Measurements from ENCODE around the gene CADM4.

CADM4 gene

DNA sequence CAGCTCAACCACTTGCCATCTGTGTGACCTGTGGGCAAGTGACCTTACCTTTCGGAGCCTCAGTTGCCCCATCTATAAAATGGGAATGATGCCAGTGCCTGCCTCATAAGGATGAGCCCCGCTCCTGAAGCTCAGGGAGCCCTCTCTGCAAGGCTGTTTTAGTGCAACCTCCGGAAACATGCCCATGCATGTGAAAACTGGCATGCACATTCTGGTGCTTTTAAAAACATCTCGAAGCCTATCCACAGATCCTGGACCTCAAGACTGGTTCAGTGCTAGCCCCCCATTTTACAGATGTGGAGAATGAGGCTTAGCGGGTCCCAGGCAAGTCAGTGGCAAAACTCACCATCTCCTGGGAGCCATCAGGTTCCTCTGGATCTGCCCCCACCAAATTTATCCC, 5.6 kb downstream of the CADM4 start:
- DNase-seq (ENCODE audit: low read depth): no peak

DNA sequence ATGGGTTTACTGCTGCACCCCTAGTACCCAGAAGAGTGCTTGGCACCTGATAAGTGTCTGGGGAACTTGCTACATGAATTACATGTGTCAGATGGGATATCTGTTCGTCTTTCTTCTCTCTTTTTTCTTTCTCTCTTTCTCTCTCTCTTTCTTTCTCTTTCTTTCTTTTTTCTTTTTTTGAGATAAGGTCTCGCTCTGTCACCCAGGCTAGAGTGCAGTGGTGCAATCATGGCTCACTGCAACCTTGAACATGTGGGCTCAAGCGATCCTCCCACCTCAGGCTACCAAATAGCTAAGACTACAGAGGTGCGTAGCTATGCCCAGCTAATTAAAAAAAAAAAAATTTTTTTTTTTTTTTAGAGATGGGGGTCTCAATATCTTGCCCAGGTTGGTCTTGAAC, 6.1 kb downstream of the CADM4 start:
- DNase-seq (ENCODE audit: low read depth): no peak

DNA sequence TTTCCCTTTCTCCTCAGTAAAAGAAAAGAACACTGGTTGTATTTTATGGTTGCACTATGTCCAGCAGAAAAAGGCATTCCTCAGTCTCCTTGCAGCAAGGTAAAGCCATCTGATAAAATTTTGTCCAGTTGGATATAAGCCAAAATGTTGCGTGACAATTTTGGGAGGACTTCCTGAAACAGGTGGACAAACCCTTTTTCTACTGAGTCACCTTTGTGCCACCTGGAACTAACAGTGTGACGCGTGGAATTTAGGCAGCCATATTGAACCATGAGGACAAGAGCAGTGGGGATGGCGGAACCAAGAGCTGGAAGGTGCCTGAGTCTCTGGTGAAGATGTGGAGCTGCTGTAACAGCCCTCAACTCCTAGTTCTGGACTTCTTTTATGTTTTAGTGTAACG, 8.2 kb downstream of the CADM4 start:
- no peak for DNase-seq (ENCODE audit: low read depth)

DNA sequence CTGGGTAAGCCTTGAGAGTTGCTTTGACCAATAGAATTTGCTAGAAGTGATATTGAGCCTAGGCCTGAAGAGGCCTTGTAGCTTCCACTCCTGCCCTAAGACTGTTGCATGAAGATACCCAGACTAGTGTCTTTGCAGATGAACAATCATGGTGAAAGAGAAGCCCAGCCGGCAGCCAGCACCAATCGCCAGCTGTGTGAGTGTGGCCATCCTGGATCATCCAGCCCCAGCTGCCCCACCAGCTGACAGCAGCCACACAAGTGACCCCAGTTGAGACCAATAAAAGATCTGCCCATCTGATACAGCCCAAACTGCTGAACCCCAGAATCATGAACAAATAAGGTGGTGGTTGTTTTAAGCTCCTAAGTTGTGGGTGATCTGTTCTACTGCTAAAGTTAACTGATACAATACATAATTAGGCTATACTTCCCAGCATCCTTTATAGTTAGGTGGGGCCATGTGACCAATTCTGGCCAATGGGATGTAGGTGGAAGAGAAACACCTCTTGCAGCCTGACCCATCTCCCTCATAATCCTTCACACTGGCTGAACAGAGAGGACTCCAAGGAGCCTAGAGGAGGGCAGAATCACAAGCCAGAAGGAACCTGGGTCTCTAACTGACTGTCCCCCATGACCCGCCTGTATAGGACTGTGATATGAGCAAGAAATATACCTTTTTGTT, 10.9 kb downstream of the CADM4 start:
- DNase-seq (ENCODE audit: low read depth): no peak

DNA sequence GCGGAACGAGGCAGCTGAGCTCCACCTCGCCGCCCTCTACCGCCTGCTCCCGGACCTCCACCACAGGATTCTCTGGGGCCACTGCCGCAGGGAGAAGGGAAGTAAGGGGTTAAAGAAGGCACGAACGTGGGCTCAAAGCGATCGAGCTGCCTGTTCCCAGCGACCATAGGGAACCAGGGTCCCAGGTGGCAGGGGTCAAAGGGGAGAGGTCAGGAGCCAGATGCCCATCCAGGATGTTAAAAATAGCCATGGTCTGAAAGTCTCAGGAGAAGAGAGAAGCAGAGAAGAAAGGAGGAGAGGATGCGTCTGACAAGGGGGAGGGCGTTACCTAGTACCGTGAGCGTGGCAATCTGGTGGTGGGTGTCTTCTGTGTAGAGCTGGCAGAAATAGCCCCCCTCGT, 12.8 kb downstream of the CADM4 start:
- DNase-seq (ENCODE audit: low read depth): no peak

DNA sequence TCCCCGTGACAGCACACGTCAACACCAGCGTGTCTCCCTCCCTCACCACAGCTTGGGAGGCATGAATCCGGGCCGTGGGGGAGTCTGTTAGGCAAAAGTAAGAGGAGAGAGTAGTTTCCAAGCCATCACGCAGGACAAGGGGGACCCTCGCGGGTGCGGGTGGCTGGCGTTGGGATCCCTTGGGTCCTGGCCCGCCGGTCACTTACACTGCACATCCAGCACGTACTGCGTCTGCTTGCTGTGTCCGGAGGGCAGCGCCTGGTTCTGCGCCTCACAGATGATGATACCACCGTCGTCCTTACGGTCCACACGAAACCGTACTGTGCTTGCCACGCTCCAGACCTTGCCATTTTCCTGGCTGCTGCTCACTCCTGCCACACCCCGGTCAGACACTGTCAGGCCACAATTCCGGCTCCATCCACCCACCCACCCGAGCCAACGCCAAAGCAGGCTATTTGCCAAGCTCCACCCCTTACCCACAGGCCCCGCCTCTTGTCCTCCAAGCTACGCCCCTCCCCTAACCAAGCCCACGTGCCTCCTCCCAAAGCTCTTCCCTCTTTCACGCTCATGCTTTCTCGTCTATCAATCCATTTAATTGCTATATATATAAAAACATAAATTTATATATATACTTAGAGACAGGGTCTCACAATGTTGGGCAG, 13.6 kb downstream of the CADM4 start:
- no peak for DNase-seq (ENCODE audit: low read depth)

DNA sequence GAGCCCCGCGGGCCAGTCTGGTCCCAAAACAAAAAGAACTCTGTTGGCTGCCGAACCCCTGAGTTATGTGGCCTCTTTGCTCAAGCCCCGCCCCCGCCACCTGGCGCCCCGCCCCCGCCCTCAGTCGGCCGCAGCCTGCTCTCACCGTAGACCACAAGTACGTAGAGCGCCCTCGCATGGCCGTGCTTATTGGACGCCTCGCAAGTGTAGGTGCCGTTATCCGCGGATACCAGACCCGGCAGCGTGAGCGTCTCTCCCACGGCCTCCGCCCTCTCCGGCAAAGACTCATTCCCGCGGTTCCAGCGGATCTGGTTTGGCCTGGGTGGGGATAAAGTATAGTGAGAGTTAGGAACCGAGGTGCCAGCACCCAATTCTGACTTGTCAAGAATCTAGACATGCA, 14.7 kb downstream of the CADM4 start:
- peak; percentile 67 for DNase-seq (ENCODE audit: low read depth)

DNA sequence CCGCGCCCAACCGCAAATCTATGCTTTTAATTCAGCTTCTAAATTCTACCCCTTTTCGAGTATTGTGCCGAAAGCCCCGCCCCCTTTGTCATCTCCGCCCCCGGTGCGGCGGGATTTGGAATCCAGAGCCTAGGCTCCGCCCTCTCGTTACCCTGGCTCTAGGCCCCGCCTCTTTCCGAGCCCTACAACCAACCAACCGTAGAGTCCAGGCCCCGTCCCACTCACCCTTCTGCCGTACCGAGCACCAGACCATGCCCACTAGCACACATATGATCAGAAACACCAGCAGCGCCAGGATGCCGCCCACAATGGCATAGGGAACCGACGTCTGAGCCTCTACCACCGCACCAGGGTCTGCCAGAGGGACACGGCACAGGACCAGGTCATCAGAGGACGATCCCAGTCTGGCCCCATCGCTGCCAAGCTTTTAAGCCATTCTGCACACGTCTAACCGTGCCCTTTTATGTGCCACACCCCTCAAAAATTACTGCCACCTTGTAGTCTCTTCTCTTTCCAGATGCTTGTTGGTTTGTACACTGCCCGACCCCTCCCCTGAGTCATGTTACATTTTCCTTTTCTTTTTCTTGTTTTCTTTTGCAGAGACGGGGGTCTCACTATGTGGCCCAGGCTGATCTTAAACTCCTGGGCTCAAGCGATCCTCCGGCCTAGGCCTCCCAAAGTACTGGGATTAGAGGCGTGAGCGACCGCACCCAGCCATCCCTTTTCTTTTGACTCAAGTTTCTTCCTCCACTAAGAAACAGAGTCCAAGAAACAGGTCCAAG, 15.6 kb downstream of the CADM4 start:
- no peak for DNase-seq (ENCODE audit: low read depth)

DNA sequence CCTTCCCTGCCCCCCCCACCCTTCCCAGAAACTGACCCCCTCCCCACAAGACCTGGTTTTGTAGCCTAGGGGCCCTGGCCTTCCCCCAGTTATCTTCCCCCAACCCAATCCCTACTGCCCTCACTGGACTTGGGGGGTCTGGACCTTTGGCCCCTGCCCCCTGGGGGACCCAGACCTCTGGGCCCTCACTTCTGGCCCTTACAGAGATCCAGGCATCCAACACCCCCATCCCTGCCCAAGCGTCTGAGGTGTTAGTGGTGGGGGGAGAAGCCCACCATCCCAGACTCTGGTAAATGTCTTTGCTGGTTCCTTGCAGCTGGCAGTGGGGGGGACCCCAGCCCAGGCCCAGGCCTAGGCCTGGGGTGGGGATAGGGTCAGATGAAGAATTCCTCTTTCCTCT, 16.7 kb downstream of the CADM4 start:
- DNase-seq (ENCODE audit: low read depth): no peak

DNA sequence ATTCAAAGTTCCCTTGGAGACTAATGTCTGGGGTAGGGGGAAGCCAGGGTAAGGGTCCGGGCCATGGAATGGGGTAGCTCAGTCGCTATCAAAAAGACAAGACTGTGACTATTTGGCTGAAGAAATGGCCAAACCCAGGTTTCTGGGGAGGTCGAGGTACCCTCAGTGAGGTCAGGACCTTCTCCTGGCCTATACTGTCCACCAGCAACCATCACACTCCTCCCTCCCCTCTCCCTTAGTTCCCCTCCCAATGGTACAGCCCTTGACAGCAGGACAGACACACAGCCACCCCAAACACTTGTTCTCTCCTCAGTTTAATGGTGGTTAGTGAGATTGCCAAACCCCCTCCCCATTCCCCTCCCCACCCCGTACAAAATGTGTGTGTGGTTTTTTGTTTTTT, 17.6 kb downstream of the CADM4 start:
- DNase-seq (ENCODE audit: low read depth): no peak

DNA sequence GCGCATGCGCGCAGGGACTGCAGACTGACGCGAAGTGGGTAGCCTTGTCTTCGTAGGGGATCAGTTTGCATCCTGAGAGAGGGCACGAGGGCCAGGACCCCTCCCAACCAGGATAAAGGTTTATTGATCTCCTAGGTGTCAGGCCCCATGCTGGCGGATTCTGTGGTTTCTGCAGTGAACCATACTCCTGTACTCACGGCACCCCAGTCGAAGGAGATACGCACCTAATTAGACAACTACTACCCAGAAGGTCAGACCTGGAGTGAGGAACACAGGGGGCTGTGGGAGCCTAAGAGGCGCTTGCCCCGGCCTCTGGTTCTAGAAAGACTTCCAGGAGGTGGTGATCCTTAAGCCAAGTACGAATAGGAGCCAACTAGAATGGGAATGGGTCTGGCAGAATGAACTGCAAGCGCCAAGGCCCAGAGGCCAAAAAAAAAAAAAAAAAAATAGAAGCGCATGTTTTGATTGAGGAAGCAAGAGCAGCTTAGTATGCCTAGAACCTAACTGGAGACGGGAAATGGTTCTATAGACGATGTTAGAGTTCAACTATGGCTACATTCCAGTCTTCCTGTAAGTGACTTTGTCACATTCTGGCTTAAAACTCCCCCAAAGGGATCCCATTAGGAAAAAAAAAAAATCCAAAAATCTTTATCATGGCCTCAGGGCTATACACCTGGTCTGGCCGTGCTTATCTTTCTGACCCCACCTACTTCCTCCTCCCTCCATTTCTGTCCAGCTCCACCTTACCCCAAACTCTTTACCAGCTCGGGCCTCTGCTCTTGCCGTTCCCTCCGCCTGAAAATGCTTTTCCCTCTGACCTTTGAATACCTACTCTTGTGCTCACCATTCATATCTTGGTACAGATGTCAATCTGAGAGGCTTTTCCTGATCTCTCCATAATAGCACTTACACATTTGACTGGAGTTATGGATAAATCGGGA, 19.3 kb downstream of the CADM4 start:
- peak; percentile 78 for DNase-seq (ENCODE audit: low read depth)

DNA sequence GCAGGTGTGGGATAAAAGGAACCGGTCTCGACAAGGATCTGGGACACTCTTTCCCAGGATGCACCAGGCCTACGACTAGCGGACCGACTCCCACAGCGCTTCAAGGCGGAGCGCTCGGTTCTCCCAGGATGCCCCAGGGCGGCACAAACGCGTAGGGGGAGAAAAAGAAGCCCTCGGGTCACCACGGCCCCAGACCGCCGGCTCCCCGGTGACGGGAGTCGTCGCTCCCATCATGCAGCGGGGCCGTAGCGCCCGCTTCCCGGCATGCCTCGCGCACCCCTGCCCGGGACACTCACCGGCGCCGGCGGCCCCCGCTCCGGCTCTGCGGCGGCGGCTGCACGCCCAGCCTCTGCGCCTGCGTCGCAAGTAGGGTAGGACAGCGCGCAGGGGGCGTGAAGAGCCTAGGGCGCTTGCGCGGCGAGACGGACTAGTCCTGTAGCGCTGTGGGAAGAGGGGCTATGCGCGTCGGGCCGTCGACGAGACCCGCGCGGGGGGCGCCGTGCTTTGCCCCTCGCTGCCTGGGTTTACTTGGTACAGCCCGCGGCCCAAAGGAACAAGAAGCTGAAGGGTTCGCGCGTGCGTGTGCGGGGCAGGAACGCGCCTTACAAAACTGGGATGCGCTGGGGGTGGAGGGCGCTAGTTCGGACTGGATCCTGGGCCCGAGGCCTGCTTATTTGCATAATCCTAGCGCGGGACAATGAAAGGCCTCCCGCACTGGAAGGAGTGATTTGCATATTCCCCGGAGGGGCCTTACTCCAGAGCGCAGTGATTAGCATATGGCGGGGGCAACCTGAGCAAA, 20.2 kb downstream of the CADM4 start, which contains the start of gene ZNF428:
TSS of gene ZNF428 (minus strand) at position 368 of the 799 bp plus-strand sequence. CDS start 5,325 bp downstream, outside the sequence.
- peak; percentile 76 for DNase-seq (ENCODE audit: low read depth)

DNA sequence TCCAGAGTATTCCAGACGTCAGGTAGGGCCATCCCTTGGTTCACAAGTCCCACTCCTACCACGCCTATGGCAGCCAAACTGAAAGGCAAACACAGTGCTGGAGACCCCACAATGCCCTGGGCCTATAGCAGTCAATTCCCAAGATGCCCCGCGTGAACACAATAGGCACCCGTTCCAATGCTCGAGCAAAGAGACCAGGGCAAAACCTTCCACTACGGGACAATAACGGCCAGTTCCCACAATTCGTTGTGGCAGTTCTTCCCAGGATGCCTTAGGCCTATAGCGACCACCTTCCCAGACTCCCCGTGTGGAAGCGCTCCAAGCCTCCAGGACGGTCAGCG, 20.8 kb downstream of the CADM4 start:
- DNase-seq (ENCODE audit: low read depth): no peak

DNA sequence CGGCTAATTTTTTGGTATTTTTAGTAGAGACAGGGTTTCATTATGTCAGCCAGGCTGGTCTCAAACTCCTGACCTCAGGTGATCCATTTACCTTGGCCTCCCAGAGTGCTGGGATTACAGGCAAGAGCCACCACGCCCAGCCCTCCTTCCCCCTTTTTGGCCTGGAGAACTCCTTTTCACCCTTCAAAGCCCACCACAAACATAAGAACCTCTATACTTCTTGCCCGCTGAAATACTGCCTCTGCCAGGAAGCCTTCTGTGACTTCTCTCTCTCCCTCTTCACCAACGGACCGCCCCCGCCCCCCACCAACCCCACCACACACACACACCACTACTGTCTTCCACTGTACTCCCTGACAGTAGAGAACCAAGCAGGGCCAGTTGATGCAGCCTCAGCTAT, 22.7 kb downstream of the CADM4 start:
- DNase-seq (ENCODE audit: low read depth): no peak

DNA sequence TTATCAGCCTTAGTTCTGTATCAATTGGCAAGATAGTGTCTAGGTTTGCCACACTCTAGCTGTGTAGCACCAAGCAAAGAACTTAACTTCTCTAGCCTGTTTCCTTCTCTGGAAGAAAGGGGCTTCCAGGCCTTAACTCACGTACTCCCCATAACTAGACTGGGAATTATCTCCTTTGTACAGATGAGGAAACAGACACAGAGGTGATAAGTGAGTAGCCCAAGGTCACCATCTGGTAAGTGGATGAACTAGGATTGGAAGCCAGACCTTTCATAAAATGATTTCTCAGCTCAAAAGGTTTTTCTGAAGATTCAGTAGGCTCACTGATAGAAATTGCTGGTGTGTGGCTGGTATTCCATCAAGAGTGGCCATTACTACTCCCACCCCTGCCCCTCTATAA, 23.3 kb downstream of the CADM4 start:
- no peak for DNase-seq (ENCODE audit: low read depth)

DNA sequence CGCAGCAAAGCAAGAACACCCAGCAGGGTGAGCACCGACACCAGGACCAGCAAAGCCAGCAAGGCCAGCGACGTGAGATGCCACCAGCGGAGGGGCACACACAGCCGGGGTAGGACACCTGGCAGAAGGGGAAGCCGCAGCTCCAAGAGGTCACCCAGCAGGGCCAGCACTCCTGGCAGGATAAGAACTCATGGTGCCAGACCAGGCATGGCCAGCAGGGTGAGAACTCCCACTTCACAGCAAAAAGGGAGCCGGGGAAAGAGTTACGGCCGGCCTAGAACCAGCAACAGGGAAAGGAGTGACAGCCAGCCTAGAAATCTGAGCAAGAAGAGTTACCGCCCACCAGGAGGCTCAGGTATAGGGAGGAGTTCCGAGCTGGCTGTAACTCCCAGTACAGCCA, 27.3 kb downstream of the CADM4 start:
- DNase-seq (ENCODE audit: low read depth): no peak

DNA sequence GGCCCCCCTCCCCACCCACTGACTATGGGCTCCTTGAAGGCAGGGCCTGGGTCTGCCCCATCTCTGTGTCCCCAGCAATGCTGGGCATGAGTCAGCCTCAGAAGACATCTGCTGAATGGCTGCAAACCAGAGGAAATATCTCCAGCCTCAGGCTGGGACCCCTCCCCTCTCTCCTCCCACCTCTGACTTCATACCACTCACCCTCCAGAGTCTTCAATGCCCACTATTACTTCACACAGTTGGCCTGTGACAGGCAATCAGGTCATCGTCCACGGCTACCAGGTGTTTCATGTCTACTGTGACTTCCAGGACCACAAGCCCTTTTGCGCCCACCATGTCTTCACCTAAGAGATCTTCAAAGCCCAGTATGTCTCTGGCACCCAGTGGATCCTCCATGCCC, 27.9 kb downstream of the CADM4 start, which contains the start of gene SRRM5:
TSS of gene SRRM5 (plus strand) at position 301 of the 400 bp plus-strand sequence. CDS start at position 335, 34 bp downstream.
- no peak for DNase-seq (ENCODE audit: low read depth)

DNA sequence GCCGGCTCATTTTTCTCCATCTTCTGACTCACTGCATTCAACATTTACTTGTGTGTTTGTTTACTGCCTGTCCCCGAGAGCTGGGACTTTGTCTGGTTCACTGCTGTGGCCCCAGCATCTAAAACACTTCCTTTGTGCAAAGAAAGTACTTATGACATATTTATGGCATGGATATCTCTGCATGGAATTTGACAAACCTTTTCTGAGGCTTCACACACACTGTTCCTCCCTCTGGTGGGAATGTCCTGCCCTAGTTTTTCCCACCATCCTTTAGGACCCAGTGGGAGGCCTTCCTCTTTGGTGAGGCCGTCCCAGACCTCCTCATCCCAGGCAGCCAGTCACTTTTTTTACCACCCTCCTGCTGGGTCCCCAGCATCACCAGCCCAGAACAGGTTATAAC, 29.2 kb downstream of the CADM4 start:
- no peak for DNase-seq (ENCODE audit: low read depth)

DNA sequence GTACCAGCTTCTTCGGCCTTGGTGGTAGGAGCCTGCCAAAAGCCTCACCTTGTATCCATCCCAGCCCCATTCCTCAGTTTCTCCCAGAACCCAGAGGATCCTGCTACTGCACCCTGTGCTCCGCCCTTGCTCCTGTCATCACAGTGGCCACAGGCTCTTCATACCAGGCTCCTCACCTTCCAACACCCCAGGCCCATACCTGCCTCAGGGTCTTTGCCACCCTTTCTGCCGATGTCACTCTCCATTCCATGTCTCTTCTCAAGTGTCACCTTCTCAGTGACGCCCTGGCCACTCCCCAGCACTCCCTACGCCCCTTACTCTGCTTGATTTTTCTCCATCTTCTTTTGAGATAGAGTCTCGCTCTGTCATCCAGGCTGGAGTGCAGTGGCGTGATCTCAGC, 29.8 kb downstream of the CADM4 start:
- DNase-seq (ENCODE audit: low read depth): no peak

DNA sequence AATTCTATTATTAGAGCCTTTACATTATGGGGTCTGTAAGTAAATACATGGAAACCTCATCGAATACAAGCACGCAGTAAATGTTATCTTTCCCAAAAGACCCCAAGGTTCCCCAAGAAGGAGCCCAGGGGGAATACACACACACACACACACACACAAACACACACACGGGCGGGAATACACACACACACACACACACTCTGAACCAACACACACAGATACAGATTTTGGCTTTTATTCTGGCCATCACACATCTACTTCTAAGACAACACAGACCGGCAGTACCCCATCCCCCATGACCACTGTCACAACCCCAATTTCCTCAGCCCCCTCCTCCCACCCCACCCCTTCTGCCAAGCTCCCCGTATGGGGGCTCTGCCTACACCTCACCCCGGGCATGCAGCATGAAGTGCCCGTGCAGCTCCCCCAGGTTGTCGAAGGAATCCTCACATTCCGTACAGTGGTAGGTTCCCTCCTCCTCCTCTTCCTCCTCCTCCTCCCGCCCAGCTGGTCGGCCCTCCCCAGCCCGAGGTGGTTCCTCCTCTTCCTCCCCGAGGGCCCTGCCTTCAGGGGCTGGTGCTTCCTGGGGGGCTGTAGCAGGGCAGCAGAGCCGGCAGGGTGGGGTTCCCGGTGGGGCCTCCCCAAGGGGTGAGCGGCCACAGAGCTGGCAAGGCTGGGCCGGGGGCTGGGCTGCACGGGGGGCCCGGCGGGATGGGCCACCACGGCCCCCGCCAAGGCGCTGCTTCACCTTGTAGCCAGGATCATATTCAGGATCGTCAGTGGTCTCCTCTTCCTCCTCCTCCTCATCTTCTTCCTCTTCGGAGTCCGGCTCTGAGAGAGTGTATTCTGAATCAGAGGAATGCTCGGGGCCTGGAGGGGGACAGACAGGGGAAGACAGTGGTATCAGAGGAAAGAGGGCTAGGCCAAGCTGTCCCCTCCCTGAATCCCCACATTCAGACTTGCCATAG, 32.1 kb downstream of the CADM4 start:
- DNase-seq (ENCODE audit: low read depth): no peak
